Germinal center (tissue), 1 donor: ENCODE data around the gene EIF5A.
A peak's percentile ranks its signal among the peaks of the same experiment; 100 is the strongest.

Source experiments
- DNase-seq: peaks from one replicate; pipeline ENCODE4 v3.0.0; 2012; ENCODE audit warnings: mixed read lengths, low spot score

Gene EIF5A

DNA sequence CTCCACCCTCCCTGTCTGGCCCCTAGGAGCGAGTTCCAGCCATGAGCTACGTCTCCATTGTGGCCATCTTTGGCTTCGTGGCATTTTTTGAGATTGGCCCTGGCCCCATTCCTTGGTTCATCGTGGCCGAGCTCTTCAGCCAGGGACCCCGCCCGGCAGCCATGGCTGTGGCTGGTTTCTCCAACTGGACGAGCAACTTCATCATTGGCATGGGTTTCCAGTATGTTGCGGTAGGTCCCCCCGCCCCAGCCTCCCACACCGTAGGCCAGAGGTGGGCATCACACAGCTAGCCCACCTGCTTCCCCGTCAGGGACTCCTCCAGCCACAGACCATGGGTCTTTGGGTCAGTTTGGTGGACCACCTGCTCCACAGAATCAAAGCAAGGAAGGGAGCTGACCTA, 21.7 kb upstream of the EIF5A start:
- DNase-seq, result no peak

DNA sequence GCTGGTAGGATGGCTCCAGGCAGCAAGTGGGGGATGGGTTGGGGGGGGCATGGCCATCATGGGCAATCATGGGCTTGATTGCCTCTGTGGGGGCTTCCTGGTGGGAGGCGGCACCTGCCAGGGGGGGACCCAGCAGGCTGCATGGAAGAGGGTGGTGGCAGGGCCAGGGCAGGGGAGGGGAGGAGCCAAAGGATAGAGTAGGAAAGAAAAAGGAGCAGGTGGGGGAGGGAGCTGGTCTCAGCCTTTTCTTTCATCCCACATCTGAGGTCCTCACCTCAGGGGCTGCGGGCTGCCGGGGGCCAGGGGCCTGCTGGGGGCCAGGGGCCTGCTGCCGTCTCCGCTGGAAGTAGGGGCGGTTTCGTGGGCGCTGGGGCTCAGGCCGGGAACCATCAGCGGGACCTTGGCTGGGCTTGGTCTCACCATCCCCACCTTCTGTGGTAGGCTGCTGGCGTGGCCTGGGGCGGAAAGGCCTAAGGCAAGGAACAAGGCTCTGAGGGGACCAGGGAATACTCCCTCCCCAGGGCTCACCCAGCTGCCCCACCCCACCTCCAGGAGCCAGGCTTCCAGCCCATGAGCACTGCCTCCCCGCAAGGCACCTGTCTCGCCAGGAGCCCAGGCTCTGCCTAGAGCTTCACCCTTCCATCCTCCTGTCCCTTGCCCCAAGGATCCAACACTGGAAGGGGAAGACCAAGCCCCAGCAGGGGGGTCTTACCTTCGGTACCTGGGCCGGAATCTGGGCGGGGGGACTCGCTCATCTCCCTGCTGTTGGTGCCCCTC, 18.0 kb upstream of the EIF5A start:
- DNase-seq, result no peak

DNA sequence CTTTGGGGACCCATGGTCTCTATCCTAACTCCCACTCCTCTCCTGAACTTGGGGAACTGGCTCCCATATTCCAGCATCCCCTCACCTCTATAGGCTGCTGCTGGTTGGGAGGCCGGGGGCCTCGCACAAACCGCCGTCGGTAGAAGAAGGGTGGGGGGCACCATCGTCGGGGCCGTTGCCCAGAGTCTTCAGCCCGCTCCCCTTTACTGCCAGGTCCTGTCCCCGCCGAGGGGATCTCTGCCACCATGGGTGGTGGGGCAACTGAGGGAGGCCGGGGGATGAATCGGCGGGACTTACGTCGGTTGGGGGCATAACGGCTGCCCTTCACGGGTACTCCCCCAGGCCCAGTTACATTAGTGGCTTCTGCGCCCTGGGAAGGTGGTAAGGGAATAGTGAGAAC, 17.3 kb upstream of the EIF5A start:
- DNase-seq, result no peak

GRCh38 chr17:7290685-7291084, 16.7 kb upstream of the EIF5A start:
- DNase-seq, result no peak

- DNase-seq, result no peak
Observed at GRCh38 chr17:7292194-7292593, 15.2 kb upstream of the EIF5A start.

DNA sequence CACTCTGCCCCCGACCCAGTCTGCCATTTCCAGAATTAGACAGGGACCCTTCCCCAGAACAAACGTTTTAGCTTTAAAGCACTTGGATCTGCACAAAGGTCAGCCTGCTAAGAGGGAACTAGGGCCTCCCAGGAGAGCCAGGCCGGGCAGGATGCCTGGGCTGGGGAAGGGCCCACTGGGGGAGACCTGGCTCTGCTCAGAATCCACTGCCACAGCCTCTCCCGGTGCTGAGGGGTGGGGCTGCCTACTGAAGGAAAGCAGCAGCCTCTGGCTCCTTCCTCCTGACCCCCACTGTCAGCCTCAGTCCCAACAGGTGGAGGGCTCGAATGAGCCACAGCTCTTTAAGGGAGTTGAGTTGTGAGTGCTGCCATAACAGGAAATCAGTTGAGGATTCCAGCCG, 14.7 kb upstream of the EIF5A start:
- DNase-seq, result no peak

DNA sequence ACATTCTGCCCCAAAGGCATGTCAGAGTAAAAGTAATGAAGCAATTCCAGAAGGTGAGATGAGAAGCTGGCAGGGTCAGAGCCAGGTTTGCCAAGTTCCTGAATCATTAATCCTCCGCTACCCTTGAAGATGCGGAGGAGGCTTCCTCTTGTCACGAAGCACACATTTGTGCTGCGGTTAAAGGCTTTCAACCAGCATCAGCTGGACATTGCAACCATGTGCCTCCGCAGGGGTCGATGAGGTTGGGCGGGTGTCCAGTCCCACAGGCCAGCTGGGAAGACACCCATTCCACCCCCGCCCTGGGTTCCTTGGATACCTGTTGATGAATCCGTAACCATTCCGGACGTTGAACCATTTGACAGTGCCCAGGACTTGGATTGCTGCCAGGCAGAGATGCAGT, 14.3 kb upstream of the EIF5A start:
- no peak for DNase-seq

DNA sequence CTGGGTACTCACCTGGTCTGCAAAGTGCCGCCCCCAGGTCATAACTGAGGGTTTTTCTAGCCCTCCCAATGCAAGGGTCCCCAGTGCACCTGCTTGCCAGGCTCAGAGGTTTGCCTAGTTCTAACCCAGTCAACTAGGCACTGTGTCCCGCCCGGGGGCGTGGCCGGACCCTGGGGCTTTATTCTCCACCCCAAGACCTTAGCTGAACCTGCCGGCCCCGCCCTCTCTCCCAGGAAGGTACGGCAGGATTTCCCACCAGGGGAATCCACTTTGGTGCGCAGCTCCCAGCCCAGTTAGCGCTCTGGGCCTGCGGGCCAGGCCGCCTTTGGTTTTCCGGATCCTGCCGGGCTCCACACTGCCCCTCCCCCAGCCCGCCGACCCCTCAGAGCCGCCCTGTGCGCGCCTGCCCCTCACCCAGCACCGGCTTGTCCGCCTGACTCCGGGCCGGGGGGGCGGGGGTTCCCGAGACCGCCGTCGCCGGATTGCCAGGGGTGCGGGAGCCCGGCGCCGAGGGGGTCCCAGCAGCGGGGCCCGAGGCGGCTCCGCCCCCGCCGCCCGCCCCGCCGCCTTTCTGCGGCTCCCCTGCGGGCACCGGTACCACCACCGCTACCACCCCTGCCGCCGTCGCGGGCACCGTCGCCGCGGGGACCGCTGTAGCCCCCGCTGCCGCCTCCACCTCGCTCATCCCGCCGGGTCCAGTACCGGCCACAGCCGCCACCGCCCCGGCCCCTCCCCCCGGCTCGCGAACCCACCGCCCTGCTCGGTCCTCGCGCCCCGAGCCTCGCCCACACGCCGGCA, 13.4 kb upstream of the EIF5A start:
- DNase-seq, result peak; percentile 54

DNA sequence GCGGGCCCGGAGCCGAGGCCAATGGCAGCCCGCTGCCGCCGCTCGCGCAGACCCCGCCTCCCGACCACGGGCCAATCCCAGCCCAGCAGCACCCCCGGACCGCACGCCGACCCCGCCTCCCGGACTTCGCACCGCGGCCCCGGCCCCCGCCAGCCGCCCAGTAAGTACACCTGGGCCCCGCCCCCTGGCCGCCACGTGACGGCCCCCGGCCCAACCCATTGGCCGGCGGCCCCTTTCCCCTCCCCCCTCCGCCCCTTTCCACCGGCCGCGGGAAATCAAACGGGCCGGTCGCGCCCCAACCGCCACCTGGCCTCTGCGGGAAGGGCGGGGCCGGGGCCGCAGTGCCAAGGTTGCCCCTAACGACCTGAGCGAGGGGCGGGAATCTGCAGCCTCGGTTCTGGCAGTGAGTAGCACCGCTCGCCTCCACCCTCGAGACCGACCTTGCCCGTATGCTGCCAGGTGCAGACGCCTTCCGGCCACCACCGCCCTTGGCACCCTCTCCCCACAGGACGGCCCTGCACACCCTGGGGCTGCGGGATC, 12.7 kb upstream of the EIF5A start, which contains the start of gene YBX2:
YBX2 (minus strand) TSS at position 26 of the 540 bp plus-strand sequence. CDS start 139 bp downstream, outside the sequence.
- DNase-seq, result peak; percentile 95

DNA sequence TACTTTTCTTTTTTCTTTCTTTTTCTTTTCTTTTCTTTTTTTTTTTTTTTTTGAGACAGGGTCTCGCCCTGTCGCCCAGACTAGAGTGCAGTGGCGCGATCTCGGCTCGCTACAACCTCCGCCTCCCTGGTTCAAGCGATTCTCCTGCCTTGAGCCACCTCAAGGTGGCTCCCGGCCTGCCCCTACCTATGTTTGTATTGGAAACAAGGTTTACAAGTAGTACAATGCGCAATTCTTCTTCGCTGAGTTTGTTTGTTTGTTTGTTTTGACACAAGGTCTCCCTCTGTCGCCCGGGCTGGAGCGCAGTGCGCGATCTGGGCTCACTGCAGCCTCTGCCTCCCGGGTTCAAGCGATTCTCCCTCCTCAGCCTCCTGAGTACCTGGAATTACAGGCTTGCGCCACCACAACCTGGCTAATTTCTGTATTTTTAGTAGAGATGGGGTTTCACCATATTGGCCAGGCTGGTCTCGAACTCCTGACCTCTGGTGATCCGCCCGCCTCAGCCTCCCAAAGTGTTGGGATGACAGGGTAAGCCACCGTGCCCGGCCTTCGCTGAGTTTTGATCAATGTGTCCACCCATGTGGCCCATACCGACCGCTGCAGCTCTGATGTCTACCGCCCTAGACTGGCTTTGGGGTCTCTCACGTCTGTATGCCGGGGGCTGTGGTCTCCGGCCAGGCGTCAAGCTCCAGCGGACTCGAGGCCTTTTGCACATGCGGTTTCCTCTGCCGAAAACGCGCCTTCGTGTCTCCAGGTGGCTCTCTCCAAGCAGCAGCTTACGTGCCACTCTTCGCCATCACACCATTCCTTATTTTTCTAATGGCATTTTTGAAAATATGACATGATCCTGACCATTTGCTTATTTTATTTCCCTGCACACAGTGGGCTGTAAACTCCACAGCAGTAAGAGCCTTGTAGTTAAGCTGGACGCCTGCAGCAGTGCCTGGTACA, 11.9 kb upstream of the EIF5A start:
- DNase-seq, result no peak

DNA sequence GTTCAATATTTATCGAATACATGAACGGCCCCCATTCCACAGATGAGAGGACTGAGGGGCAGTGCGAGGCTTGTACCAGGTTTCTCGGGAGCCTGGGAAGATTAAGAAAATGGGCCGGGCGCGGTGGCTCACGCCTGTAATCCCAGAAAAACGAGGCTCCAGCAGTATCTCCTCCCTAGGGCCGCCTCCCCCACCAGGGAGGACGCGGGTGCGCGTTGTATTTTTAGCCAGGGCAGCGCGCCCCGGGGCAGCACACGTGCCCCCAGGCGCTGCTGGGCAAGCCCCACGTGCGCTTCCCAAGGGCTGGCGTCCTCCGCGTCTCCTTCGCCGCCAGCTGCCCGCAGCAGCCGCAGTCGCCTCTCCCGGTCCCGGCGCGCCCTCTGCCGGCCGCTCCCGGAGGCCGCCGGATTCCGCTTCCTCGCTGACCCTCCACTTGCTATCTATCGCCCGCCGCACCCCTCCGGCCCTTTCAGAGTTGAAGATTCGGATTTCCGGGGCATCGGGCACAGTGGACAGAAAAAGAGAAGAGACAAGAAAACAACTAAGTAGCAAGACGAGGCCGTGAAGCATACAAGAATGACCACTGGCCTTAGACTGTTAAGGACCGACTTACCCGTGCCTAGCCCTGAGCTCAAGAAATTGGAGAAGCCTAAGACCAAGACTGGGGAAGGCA, 11.1 kb upstream of the EIF5A start:
- peak; percentile 65 for DNase-seq

DNA sequence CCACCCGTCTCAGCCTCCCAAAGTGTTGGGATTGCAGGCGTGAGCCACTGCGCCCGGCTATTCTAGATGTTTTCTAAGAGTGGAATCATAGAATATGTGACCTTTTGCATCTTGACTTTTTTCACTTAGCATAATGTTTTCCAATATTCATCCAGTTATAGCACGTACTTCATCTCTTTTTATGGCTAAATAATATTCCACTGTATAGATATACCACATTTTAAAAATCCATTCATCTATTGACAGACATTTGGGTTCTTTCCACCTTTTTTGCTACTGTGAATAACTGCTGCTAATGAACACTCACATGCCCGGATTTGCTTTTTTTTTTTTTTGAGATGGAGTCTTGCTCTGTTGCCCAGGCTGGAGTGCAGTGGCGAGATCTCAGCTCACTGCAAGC, 3.2 kb upstream of the EIF5A start:
- no peak for DNase-seq

DNA sequence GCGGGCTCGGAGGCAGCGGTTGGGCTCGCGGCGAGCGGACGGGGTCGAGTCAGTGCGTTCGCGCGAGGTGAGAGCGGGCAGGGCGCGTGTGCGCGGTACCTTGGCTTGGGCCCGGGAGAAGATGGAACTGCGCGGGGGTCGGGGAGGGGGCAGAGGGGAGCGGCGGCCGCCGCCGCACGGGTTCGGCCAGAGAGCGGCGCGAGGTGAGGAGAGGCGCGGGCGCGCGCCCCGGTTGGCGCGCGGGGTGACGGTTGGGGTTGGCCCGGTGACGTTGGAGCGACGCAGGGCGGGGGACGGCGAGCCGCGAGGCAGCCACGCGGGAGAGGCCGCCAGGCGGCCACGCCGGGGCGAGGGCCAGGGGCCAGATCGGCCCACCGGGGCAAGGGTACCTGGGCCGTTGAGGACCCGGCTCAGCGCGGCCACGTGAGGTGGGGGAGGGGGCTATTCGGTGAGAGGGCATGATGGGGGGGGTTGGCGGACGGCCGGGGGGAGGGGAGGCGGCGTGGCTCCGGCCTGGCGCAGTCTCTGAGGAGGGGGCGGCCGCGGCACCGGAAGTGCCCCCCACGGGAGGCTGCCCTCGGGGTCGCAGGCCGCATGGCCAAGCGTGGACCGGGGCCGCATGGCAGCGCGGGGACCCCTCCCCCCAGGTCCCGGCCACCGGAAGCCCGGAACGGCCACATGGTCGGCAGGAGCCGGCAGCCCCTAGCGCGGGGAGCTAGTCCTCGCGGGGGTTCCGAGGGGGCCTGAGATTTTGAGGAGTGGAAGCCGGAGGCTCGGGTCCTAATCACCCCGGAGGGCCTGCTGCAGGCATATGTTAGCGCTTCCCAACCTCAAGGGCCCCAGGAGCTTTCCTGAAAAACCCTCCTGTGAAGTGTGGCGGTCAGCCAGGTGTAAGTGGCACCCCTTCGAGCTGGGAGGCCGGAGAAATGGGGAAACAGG, 527 bp downstream of the EIF5A start:
- peak; percentile 36 for DNase-seq

DNA sequence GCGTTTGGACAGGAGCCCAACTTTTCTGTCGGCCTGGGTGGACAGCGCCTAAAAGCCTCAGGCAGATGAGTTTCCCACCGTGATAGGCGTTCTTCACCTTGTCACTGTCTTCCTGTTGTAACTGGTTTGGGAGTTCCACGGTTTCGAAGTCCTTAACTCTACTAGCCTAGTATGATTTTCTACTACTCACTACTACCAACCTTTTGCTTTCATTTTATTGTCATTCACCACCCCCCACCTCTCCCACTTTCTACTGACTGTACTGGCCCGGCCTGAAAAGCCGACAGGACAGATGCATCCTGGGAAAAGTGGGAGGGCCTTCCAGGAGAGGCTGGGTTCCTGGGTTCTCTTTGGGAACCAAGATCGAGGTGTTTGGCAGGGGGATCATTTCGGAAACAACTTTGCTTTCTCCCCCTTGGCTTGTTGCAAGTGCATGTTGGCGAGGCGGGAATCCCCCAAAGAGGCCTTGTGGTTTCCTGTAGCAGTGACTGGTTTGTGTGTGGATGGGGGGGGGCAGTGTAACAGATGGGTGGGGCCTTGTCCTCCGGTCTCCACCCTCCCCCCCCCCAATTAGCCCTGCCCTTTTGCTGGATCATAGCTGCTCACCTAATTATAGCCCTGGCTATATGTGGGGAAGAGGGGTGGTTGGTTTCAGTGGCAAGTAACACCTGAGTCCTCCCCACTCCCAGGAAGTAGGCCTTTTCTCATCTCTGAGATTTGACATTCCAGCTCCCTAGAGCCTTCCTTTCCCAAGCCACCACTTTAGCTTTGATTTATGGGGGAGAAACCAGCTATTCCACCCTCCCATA, 1.4 kb downstream of the EIF5A start:
- DNase-seq, result peak; percentile 70

DNA sequence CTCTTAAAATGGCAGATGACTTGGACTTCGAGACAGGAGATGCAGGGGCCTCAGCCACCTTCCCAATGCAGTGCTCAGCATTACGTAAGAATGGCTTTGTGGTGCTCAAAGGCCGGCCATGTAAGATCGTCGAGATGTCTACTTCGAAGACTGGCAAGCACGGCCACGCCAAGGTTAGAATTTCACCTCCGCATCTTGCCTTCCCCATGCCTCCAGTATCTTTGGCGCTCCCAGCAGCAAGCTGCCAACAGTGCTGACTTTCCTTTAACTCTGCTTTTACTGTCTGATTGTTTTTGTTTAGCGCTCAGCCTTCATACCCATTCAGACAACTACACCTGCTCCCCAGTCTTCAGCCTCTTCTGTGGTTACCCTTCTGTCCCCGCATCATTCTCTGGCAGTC, 2.2 kb downstream of the EIF5A start:
- DNase-seq, result no peak

GRCh38 chr17:7311110-7311705, 3.8 kb downstream of the EIF5A start:
- DNase-seq, result no peak

- DNase-seq, result no peak
Observed at GRCh38 chr17:7312432-7313087, 5.1 kb downstream of the EIF5A start.
